ENCODE measurements around the gene TTC28. TPM values are rescaled to one million over a fixed set of nuclear protein-coding genes. Genes with fewer than 3 reads are reported as not detected.
"Not testable (repeated sequence)": the region's sequence is repeated elsewhere in the genome, so short reads cannot be mapped to it uniquely, and the experiment has no call there.

Gene TTC28
- polyA plus RNA-seq (2012; ENCODE audit: insufficient read depth, insufficient read length) = 5.5 TPM

DNA sequence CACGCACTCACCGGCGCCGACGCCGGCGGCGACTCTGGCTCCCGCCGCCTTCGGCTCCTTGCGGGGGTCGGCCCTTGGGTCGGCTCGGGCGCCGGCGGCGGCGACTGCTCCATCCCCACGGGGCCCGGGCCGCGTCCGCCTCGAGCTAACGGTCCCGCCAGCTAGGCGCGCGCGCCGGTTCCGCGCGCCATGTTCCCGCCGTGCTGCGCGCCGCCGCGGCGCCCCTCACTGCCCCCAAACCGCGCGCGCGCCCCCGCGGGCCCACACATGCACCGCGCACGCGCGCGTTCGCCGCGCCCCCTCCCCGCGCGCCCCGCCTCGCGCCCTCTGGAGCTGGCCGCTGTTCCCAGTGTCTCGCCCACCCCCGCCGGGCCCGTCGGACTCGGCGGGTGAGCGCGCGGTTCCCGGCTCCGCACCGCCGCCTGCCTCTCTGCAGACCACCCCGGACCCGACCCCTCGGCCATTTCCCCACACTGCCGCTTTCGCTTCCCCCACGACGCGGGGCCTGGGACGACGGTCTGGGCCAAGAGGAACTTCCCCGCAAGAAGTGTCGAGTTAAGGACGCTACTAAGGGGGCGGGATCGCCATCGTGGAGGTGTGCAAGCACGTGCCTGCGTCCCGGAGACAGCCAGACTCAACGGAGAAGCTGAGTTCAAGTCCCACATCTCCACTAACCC is at the start of gene TTC28:
Gene TTC28, minus strand, starts transcription at position 230 of the 677 bp plus-strand sequence. Its CDS starts 117 bp downstream, at position 113.
- DNase-seq (ENCODE audit: low read depth, low spot score) = peak; percentile 12
- H3K4me3 ChIP-seq (ENCODE audit: low read length) = peak within 1 kb of the TSS; percentile 30

DNA sequence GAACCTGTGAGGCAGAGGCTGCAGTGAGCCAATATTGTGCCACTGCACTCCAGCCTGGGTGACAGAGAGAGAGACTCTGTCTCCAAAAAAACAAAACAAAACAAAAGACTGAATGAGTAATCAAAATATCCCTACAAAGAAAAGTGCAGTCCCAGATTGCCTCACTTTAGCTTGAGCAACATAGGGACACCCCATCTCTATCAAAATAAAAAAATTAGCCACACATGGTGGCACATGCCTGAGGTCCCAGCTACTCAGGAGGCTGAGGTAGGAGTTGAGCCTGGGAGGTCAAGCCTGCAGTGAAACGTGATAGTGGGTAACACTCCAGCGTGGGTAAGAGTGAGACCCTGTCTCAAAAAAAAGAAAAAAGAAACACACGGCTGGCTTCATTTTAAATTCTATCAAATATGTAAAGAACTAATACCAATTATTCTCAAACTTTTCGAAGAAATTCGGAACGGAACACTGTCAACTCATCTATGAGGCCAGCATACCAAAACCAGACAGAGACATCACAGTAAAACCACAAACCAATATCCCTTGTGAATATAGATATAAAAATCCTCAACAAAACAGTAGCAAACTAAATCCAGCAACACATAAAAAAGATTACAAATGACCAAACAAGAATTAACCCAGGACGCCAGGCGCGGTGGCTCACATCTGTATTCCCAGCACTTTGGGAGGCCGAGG is 49.1 kb upstream of the TTC28 start:
- DNase-seq (ENCODE audit: low read depth, low spot score) = no peak
- H3K4me3 ChIP-seq (ENCODE audit: low read length) = no peak overlapping the region

DNA sequence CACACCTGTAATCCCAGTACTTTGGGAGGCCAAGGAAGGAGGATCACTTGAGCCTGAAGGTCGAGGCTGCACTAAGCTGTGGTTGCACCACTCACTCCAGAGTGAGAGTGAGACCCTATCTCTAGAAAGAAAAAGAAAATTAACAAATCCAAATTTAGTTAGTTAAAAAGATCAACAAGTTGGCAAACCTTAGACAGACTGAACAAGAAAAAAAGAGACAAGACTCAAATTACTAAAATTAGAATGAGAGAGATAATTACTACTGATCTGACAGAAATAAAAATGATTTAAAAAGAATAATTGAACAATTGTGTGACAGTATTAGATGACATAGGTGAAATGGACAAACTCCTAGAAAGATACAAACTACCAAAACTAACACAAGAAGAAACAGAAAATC is 48.4 kb upstream of the TTC28 start:
- DNase-seq (ENCODE audit: low read depth, low spot score) = no peak

DNA sequence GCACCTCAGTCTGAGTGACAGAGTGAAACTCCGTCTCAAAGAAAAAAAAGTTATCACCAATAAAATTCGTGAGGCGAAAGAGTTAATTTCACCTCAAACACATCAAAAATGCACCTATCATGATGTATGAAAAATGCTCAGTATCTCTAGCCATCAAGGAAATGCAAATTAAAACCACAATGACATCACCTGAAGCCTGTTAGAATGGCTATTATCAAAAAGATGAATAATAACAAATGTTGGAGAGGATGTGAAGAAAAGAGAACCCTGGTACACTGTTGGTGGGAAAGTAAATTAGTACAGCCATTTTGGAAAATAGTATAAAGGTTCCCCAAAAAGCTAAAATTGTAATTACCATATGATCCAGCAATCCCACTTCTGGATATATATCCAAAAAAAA is 38.4 kb upstream of the TTC28 start:
- no peak for DNase-seq (ENCODE audit: low read depth, low spot score)
- H3K4me3 ChIP-seq (ENCODE audit: low read length) = no peak overlapping the region

More for the DNA sequence above, 48.4 kb upstream of the TTC28 start:
- H3K4me3 ChIP-seq (ENCODE audit: low read length) = no peak overlapping the region

DNA sequence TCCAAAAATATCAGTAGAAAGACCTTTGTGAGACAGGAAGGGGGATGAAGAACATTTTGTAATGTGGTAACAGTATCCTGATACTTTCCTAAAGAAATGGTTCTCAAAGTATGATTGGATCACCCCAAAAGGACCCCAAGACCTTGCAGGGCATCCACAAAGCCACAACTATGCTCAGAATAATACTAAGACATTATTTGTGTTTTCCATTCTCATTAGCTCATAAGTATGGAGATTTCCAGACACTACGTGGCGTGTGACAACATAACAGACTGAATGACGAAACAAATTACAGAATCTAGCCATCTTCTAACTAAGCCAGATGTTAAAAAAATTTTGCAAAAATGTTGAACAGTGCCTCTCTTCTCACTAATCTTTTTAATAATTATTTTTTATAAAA is 37.0 kb upstream of the TTC28 start:
- H3K4me3 ChIP-seq (ENCODE audit: low read length) = no peak overlapping the region
- no peak for DNase-seq (ENCODE audit: low read depth, low spot score)

DNA sequence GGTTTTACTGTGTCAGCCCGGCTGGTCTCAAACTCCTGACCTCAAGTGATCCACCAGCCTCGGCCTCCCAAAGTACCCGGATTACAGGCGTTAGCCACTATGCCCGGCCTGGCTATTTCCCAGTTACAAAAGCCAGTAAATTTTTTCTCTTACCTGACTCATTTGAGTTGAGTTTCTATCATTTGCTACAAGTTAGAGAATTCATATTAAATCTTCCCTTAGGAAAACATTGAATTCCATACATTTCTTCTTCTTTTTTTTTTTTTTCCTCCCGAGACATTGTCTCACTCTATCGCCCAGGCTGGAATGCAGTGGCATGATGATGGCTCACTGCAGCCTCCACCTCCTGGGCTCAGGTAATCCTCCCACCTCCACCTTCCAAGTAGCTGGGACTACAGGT is 36.0 kb upstream of the TTC28 start:
- H3K4me3 ChIP-seq (ENCODE audit: low read length) = no peak overlapping the region
- DNase-seq (ENCODE audit: low read depth, low spot score) = no peak

DNA sequence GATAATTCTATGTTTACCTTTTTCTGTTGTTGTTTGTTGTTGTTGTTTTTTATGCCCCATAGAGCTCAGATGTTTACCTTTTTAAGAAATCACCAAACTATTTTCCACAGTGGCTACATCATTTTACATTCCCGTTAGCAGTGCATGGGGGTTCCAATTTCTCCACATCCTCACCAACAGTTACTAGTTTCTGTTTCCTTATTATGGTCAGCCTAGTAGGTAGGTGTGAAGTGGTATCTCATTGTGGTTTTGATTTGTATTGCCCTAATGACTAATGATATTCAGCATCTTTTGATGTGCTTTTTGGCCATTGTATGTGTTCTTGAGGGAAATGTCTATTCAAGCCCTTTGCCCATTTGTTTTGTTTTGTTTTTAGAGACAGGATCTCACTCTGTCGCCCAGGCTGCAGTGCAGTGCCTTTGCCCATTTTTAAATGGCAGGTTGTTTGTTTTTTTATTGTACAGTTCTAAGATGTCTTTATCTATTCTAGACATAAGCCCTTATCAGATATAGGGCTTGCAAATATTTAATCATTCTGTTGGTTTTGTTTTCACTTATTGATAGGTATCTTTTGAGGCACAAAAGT is 34.5 kb upstream of the TTC28 start:
- DNase-seq (ENCODE audit: low read depth, low spot score) = no peak

DNA sequence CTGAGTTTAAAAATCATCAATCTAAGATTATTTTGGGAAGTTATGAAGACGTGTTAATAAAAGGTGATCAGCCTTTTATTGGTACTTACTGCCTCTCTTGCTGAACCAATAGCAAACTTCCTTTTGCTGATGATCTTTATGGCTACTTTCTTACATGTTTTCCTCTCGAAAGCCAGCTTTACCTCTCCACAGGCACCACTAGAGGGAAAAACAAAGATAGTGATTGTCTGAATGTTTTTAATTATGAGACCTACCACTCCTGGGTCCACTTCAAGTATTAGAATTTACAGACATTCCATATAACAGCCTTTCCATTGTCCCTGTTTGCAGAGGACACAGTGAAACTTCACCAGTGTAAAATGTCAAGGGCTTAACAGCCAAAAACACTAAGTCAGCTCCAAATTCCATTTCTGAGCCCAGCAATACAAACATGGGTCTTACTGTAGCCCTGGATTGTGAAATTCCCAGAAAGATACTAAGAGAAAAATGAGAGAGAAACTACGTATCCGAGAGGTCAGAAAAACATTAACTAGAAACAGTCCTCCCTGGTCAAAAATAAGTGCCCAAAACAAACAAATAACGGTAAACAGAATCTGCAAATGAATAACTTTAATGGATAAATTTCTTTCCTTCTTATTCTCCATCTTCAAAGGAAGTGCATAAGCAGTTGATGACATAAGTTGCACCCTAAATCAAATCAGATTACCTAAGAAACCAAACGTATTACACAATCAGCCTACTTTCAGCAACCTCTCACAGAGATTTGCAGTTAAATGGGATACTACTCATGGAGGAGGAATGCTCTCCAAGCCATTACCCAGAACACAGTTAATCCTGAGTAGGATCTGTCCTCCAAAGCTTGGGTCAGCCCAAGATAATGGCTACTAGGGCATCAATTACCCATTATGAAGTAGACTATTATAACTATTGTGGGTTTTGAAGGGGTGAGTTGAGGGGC is 32.5 kb upstream of the TTC28 start:
- DNase-seq (ENCODE audit: low read depth, low spot score) = no peak
- no peak overlapping the region for H3K4me3 ChIP-seq (ENCODE audit: low read length)

More for the DNA sequence above, 34.5 kb upstream of the TTC28 start:
- no peak overlapping the region for H3K4me3 ChIP-seq (ENCODE audit: low read length)

DNA sequence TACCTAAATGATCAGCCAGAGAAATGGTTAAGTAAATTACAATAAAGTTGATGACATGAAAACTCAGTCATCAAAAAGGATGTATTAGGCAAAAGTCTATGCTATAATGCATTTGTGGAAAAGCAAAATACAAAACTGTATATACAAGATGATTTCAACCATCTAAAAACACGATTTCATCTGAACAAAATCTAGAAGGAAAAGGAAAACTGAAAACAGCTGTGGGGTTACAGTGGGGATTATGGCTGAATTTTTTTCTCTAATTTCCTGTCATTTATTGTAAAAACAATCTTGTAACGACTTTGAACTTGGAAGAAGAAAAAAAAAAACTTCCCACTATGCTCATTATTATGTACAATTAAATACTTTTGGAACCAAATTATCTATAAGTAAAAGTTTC is 31.7 kb upstream of the TTC28 start:
- no peak overlapping the region for H3K4me3 ChIP-seq (ENCODE audit: low read length)

DNA sequence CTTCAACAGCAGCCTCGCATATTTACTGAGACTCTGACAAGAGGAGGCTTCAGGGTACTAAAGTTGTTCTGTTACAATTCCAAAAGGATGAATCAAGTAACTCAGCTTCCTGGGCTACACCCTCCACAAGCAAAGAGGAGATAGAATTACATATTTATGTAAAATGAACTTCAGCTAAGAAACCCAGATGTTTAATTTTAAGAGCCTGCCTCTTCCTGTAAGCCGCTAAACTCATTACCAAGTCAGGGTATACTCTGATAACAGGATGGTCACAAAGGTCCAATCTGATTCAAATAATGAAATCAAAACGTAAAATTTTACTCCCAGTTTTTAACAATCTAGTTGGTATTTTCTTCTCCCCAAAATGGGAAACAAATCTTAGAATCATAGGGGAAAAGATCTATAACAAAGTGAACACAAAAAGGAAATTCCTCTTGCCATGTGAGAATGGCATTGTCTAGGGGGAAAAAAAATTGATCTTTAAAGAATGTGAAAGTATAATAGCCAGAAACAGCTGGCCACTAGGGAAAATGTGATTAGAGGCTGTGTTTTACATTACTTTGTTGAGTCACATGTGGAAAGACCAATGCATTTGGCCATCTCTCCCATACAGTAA is 31.0 kb upstream of the TTC28 start:
- H3K4me3 ChIP-seq (ENCODE audit: low read length) = no peak overlapping the region
- DNase-seq (ENCODE audit: low read depth, low spot score) = no peak

More for the DNA sequence above, 31.7 kb upstream of the TTC28 start:
- no peak for DNase-seq (ENCODE audit: low read depth, low spot score)

DNA sequence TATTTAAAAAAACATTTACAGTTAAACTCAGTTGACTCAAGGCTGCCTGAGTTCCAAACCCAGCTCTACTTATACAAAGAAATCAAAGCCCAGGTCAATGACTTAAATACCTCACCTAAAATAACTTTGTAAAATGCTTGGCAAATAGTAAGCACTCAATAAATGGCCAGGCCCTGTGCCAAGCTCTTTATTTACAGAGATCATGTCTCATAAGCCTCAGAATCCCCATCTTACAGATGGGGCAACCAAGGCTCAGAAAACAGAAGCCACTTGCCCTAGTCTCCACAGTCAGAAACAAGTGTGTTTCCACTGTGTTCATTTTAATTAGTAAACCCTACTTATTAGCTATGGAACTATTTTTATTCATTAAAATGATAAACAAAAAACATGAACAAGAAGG is 30.5 kb upstream of the TTC28 start:
- DNase-seq (ENCODE audit: low read depth, low spot score) = no peak
- no peak overlapping the region for H3K4me3 ChIP-seq (ENCODE audit: low read length)

DNA sequence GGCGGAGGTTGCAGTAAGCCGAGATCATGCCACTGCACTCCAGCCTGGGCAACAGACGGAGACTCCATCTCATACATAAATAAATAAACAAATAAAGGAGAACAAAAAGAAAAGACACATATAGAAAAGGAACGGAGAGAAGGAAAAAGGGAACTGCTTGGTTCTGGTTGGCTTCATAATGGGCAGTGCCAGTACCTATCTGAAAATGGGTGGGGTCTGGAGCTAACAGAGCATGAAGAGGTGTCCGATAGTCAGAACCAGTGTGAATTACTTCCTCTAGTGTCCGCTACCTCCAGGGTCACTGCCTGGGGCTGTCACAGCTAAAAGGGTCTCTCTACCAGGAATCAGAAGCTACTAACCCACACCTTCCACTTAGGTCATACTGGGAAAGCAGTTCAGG is 27.2 kb upstream of the TTC28 start:
- no peak overlapping the region for H3K4me3 ChIP-seq (ENCODE audit: low read length)
- DNase-seq (ENCODE audit: low read depth, low spot score) = no peak

DNA sequence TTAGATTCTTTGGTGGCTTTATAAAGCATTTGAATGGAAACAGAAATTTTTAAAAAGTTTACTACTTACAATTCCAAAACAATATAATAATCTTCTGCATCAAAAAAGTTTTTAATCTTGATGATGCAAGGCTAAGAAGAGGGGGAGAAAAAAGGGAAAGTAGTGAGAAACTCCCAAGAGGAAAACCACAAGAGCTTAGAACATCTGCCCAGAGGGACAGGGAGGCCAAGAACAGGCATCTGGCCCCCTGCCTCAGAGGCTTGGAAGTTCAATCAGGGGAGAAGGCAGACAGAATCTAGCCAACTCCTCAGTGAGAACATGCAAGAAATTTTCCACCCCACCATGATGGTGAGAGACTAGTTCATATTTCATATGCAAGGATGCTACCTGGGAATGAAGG is 23.8 kb upstream of the TTC28 start:
- H3K4me3 ChIP-seq (ENCODE audit: low read length) = no peak overlapping the region
- DNase-seq (ENCODE audit: low read depth, low spot score) = no peak

DNA sequence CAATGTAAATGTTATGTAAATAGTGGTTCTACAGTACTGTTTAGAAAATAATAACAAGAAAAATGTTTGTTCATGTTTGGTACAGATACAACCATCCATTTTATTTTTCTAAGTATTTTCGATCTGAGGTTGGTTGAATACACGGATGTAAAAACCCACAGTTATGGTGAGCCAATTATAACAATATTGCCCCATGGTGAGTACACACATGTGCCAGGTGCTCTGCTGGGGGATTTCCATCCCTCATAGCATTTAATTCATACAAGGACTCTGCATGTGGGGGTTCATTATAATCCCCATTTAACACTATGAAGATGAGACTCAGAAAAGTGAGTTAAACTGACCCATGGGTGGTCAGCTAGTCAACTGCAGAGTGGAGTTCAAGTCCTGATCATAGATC is 23.3 kb upstream of the TTC28 start:
- DNase-seq (ENCODE audit: low read depth, low spot score) = no peak
- H3K4me3 ChIP-seq (ENCODE audit: low read length) = no peak overlapping the region

DNA sequence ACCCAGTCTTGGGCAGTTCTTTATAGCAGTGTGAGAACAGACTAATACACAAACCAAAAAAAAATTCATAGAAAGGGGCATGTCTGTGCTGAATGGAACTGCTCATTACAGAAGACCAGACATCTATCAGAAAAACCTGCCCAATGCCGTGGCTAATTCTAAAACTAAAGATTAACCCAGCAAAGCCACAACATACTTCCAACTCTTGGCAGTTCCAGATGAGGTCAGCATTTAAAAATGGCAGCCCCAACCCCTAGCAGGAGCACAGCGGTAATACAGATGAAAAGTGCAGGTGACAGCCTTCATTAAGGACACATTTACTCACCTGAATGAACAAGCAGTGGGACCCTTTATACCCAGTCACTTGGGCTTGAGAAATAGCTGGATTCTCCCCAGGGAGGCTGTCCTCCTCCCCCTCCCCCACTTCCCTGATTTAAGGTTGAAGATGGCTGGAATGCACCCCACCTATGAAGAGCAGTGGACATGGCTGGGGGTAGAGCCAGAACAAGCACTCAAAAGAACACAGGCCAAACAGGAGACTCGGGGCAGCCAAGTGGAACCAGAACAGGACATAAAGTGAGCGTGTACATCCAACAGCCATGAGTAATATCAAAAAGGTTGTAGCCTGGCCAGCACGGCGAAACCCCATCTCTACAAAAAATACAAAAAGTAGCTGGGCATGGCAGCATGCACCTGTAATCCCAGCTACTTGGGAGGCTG is 13.6 kb upstream of the TTC28 start:
- not testable (repeated sequence) for H3K4me3 ChIP-seq (ENCODE audit: low read length); DNase-seq (ENCODE audit: low read depth, low spot score)

DNA sequence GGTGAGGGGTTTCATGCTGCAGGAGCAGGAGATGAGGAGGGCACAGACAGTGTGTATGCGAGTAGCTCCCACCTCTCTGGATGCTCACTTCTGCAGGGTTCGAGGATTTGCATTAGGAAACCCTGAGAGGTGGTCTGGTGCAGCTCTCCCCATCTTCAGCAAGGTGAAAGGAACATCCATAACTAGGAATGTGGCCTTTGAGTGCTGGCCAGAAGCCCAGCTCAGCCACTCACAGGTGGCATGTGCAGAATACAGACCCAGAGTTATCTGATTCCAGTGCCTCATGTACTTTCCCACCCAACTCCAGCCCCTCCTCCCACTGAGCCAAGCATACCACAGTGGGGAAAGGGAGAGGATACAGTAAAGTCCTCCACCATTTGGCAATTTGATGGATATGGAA is 10.2 kb upstream of the TTC28 start:
- not testable (repeated sequence) for DNase-seq (ENCODE audit: low read depth, low spot score); H3K4me3 ChIP-seq (ENCODE audit: low read length)

DNA sequence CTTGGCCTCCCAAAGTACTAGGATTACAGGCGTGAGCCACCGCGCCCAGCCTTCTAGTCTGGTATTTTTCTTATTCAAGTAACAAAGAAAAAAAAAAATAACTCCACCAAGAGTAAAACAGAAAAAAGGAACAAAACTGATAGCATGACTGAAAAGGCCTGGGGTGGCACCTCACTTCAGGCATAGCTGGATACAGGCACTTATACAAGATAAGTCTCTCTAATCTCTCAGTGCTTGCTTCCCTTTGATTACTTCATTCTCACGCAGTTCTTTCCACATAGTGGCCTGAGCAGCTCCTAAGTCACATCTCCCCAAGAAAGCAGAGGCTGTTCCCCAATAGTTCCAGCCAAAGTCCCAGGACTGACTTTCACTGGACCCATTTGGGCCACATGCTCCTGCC is 3.3 kb upstream of the TTC28 start:
- H3K4me3 ChIP-seq (ENCODE audit: low read length); DNase-seq (ENCODE audit: low read depth, low spot score): not testable (repeated sequence)

DNA sequence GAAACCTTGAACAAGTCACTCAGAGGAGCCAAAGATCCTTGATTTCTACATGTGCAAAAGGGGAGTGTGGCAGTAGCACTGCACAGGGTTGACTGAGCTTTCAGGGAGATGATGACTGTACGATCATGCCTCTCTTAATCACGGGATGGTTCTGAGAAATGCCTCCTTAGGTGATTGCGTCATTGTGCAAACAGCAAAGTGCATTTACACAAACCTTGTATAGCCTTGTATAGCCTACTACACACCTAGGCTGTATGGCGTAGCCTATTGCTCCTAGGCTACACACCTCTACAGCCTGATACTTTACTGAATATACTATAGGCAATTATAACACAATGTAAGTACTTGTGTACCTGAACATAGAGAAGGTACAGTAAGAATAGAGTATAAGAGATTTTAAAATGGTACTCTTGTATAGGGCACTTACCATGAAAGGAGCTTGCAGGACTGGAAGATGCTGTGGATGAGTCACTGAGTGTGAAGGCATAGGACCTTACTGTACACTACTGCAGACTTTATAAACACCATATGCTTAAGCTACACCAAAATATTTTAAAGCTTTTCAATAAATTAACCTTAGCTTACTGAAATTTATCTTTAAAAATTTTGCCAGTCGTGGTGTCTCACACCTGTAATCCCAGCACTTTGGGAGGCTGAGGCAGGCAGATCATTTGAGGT is 1.3 kb upstream of the TTC28 start:
- not testable (repeated sequence) for DNase-seq (ENCODE audit: low read depth, low spot score); H3K4me3 ChIP-seq (ENCODE audit: low read length)

Measured in Jurkat, Clone E6-1 (cell line).